ENCODE measurements around the gene OTOGL. TPM values are rescaled to one million over a fixed set of nuclear protein-coding genes. Genes with fewer than 3 reads are reported as not detected.

The OTOGL gene
- total RNA-seq, 4 donors from 2014 or later, result 0.03 to 0.10 (median 0.04) TPM; not detected in 1

DNA sequence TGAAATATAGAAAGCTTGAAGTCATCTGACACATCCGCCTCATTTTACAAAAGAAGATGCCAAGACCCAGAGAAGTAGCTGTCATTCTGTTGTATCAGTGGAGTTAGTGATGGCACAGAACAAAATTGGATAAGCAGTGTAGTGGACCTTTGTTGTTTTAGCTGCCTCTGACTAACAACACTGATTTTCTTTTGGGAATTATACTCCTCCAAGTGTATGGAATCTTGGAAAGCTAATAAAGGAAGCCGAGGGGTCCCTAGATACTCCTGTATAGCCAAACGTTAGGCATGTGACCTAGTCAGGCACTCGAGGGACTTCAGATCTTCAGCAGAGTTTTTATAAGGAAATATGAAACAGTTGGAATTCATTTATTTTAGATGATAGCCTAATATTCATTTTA is 94.5 kb downstream of the OTOGL start:
- TF ChIP-seq, protein P1, sequence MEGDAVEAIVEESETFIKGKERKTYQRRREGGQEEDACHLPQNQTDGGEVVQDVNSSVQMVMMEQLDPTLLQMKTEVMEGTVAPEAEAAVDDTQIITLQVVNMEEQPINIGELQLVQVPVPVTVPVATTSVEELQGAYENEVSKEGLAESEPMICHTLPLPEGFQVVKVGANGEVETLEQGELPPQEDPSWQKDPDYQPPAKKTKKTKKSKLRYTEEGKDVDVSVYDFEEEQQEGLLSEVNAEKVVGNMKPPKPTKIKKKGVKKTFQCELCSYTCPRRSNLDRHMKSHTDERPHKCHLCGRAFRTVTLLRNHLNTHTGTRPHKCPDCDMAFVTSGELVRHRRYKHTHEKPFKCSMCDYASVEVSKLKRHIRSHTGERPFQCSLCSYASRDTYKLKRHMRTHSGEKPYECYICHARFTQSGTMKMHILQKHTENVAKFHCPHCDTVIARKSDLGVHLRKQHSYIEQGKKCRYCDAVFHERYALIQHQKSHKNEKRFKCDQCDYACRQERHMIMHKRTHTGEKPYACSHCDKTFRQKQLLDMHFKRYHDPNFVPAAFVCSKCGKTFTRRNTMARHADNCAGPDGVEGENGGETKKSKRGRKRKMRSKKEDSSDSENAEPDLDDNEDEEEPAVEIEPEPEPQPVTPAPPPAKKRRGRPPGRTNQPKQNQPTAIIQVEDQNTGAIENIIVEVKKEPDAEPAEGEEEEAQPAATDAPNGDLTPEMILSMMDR (IDR thresholded peaks at IDR 0.05 in 4 of 5, conservative IDR thresholded peaks at IDR 0.05 in 1 of 5), result no peak
- no peak for TF ChIP-seq POLR2A (IDR thresholded peaks at IDR 0.05)
- no peaks in the 10 kb centered on the region for H3K36me3 ChIP-seq
- ATAC-seq, result no peak
- no peak overlapping the region for H3K27ac ChIP-seq
- in situ Hi-C loops (cut with MboI; ENCODE audit: low sequenced_read_pairs in 4 of 4), result loop anchor here in 2 of 4 donors (10.0 to 25.0 kb wide), 2 partner anchors 71 to 307 kb away; no protein-coding TSS in a partner anchor
- DNase-seq, result no peak
- H3K27me3 ChIP-seq, result no peaks in the 10 kb centered on the region
- H3K9me3 ChIP-seq, result no peaks in the 10 kb centered on the region
- peaks cover 0 to 9% of the 10 kb centered on the region in 2 donors for H3K4me1 ChIP-seq
- H3K4me3 ChIP-seq, result no peak overlapping the region
- intact Hi-C loops (cut with DNase I; ENCODE audit: low total_unique reads), result no loop called here

DNA sequence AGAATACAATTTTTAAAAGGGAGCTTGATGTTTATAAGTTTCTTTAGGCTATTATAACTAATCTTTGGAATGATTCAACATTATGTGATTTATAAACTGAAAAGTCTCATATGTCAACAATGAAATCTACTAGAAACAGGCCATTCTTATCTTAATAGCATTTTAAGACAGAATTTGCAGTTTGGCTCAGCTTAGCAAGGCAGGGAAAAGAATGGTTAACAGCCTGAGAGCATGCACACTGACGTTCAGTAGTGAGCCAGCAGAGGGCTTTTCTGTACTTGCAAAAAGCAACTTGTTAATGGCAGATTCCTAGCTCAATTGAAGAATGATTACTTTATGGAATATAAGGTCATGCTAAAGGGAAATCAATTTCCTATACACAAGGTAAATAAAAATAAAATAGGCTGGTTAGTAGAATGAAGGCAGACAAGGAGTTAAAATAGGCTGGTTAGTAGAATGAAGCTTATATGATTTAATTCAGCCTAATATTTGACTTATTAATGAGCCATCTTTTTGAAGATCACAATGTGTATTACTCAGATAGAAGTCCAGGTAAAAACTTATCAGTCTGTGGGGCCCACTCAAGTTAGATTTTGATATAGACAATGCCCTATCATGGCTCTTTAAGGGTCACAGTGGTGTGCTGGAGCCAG is 95.9 kb downstream of the OTOGL start:
- DNase-seq (no peak), ATAC-seq (no peak)
- peaks cover 0 to 9% of the 10 kb centered on the region in 2 donors for H3K4me1 ChIP-seq
- TF ChIP-seq, protein P1 (IDR thresholded peaks at IDR 0.05 in 4 of 5, conservative IDR thresholded peaks at IDR 0.05 in 1 of 5), result peak in 3 of 5 experiments; percentile 17 to 50 (median 19)
- no peak for TF ChIP-seq POLR2A (IDR thresholded peaks at IDR 0.05)
- H3K27me3 ChIP-seq, result no peaks in the 10 kb centered on the region
- no peak overlapping the region for H3K4me3 ChIP-seq
- no peaks in the 10 kb centered on the region for H3K9me3 ChIP-seq
- intact Hi-C loops (cut with DNase I; ENCODE audit: low total_unique reads), result loop anchor here (1.0 kb wide), 1 partner anchor 75 kb away; no protein-coding TSS in a partner anchor
- in situ Hi-C loops (cut with MboI; ENCODE audit: low sequenced_read_pairs in 4 of 4), result loop anchor here in 2 of 4 donors (10.0 to 25.0 kb wide), 2 partner anchors 70 to 308 kb away; no protein-coding TSS in a partner anchor
- no peak overlapping the region for H3K27ac ChIP-seq
- no peaks in the 10 kb centered on the region for H3K36me3 ChIP-seq

DNA sequence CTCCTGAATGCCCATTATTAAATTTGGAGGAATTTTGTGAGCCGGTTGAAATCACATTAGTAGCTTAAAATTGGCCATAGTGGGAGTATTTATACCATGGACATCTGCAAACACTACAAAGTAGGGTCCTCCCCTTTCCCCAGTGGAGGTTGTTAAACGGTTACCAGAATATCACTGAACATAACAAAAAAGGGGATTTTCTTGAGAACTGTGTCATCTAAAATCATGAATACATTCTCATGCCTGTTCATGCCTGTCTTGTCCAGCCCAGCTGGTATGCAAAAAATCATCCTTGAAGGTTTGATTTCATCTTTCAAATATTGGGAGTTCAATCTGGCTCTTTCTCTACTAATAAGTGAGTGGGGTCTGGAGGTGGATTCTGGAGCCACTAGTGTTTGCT is 96.4 kb downstream of the OTOGL start:
- in situ Hi-C loops (cut with MboI; ENCODE audit: low sequenced_read_pairs in 4 of 4), result loop anchor here in 2 of 4 donors (10.0 to 25.0 kb wide), 2 partner anchors 69 to 308 kb away; no protein-coding TSS in a partner anchor
- no peak for ATAC-seq
- intact Hi-C loops (cut with DNase I; ENCODE audit: low total_unique reads), result loop anchor here (1.0 kb wide), 1 partner anchor 75 kb away; no protein-coding TSS in a partner anchor

DNA sequence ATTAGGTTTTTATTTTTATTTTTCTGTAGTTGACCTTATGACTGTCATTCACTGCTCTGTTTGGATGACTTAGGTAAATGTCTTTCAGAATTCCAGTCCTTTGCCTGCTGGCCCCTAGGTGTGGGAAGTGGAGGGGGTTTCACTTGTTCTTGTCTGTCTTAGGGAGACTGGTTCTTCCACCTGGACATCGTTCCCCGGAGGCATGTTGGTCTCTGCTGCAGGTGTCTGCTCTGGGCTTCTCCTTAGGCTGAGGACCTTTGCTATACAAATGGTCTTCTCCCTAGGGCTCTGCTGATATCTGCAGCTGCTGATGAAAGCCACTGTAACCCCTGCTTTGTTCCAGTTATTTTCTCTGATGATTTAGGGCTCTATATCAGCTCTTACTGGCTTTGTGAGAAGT is 97.1 kb downstream of the OTOGL start:
- Histone ChIP-seq H3K4me1 (peaks cover 0 to 9% of the 10 kb centered on the region in 2 donors), H3K36me3 (no peaks in the 10 kb centered on the region), H3K9me3 (no peaks in the 10 kb centered on the region), H3K27me3 (no peaks in the 10 kb centered on the region), H3K27ac (no peak overlapping the region), H3K4me3 (no peak overlapping the region)
- in situ Hi-C loops (cut with MboI; ENCODE audit: low sequenced_read_pairs in 4 of 4) (loop anchor here in 2 of 4 donors (10.0 to 25.0 kb wide), 2 partner anchors 68 to 309 kb away; no protein-coding TSS in a partner anchor), intact Hi-C loops (cut with DNase I; ENCODE audit: low total_unique reads) (no loop called here)
- ATAC-seq, result no peak
- no peak for DNase-seq
- no peak for TF ChIP-seq POLR2A (IDR thresholded peaks at IDR 0.05)
- TF ChIP-seq, protein P1 (IDR thresholded peaks at IDR 0.05 in 4 of 5, conservative IDR thresholded peaks at IDR 0.05 in 1 of 5), result no peak

More for the DNA sequence above, 96.4 kb downstream of the OTOGL start:
- no peaks in the 10 kb centered on the region for H3K36me3 ChIP-seq
- H3K27me3 ChIP-seq, result no peaks in the 10 kb centered on the region
- peaks cover 0 to 9% of the 10 kb centered on the region in 2 donors for H3K4me1 ChIP-seq
- no peak for DNase-seq
- TF ChIP-seq, protein P1 (IDR thresholded peaks at IDR 0.05 in 4 of 5, conservative IDR thresholded peaks at IDR 0.05 in 1 of 5), result no peak
- no peak for TF ChIP-seq POLR2A (IDR thresholded peaks at IDR 0.05)
- no peak overlapping the region for H3K4me3 ChIP-seq
- H3K27ac ChIP-seq, result no peak overlapping the region
- H3K9me3 ChIP-seq, result no peaks in the 10 kb centered on the region
